ENCODE results near the gene CD5L.

DNA sequence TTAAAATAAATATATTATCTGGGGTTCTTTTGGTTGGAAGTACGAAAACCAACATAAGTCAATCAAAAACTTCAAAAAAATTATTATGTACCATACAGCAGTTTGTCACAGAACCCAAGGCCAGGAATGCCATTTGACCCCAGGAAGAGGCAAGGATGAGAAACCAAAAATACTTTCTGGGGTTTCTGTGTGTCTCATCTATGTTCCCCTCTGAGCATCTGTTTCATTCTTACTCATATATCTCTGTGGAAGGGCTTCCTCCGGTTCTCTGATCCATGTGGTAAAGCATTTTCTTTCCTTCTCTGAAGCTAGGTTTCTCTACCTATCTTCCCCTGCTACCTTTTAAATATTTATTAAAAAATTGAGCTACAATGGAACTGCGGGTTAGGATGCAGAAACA, 11.9 kb downstream of the CD5L start:
- TF ChIP-seq POLR2AphosphoS5 (IDR thresholded peaks at IDR 0.05; ENCODE audit: low read depth) = no peak
- TF ChIP-seq, protein P1, sequence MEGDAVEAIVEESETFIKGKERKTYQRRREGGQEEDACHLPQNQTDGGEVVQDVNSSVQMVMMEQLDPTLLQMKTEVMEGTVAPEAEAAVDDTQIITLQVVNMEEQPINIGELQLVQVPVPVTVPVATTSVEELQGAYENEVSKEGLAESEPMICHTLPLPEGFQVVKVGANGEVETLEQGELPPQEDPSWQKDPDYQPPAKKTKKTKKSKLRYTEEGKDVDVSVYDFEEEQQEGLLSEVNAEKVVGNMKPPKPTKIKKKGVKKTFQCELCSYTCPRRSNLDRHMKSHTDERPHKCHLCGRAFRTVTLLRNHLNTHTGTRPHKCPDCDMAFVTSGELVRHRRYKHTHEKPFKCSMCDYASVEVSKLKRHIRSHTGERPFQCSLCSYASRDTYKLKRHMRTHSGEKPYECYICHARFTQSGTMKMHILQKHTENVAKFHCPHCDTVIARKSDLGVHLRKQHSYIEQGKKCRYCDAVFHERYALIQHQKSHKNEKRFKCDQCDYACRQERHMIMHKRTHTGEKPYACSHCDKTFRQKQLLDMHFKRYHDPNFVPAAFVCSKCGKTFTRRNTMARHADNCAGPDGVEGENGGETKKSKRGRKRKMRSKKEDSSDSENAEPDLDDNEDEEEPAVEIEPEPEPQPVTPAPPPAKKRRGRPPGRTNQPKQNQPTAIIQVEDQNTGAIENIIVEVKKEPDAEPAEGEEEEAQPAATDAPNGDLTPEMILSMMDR (IDR thresholded peaks at IDR 0.05; ENCODE audit: insufficient read depth, low read length) = no peak
- no peak for TF ChIP-seq GABPA (IDR thresholded peaks at IDR 0.05; ENCODE audit: low read depth)
- TF ChIP-seq, protein P2, sequence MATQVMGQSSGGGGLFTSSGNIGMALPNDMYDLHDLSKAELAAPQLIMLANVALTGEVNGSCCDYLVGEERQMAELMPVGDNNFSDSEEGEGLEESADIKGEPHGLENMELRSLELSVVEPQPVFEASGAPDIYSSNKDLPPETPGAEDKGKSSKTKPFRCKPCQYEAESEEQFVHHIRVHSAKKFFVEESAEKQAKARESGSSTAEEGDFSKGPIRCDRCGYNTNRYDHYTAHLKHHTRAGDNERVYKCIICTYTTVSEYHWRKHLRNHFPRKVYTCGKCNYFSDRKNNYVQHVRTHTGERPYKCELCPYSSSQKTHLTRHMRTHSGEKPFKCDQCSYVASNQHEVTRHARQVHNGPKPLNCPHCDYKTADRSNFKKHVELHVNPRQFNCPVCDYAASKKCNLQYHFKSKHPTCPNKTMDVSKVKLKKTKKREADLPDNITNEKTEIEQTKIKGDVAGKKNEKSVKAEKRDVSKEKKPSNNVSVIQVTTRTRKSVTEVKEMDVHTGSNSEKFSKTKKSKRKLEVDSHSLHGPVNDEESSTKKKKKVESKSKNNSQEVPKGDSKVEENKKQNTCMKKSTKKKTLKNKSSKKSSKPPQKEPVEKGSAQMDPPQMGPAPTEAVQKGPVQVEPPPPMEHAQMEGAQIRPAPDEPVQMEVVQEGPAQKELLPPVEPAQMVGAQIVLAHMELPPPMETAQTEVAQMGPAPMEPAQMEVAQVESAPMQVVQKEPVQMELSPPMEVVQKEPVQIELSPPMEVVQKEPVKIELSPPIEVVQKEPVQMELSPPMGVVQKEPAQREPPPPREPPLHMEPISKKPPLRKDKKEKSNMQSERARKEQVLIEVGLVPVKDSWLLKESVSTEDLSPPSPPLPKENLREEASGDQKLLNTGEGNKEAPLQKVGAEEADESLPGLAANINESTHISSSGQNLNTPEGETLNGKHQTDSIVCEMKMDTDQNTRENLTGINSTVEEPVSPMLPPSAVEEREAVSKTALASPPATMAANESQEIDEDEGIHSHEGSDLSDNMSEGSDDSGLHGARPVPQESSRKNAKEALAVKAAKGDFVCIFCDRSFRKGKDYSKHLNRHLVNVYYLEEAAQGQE (IDR thresholded peaks at IDR 0.05; ENCODE audit: insufficient replicate concordance, low read depth) = no peak
- no peak for TF ChIP-seq SPI1 (IDR thresholded peaks at IDR 0.05; ENCODE audit: borderline replicate concordance, low read depth)
